ENCODE results near the gene HIPK2. TPM values are rescaled to one million over a fixed set of nuclear protein-coding genes. Genes with fewer than 3 reads are reported as not detected.

The HIPK2 gene
- 40.3 and 43.8 TPM in 2 replicates for total RNA-seq
- 8.9 and 9.0 TPM in 2 replicates for polyA plus RNA-seq
- 12.7 and 15.0 TPM in 2 replicates for polyA plus RNA-seq (2011; cell fraction: cytosol; rRNA removed)
- 23.5 and 25.3 TPM in 2 replicates for polyA plus RNA-seq (2011; cell fraction: nucleus; rRNA removed)
- 9.0 and 12.6 TPM in 2 replicates for polyA plus RNA-seq (2012)
- 28.5 and 31.7 TPM in 2 replicates for polyA minus RNA-seq
- polyA minus RNA-seq (2011; cell fraction: cytosol; rRNA and poly(A)+ RNA removed), result 4.3 TPM
- polyA minus RNA-seq (2011; cell fraction: nucleus; rRNA and poly(A)+ RNA removed), result 32.3 and 33.9 TPM in 2 replicates
- percentile 84 among the genes with signal in this experiment for Bru-seq, nascent RNA
- percentile 90 among the genes with signal in this experiment for BruChase-seq, experiment 1, labeled RNA remaining after a 6-hour chase
- BruChase-seq, experiment 2, labeled RNA remaining after a 2-hour chase, result percentile 82 among the genes with signal in this experiment
- long read RNA-seq, partial matches to known transcripts, result 3 of 26 reads
- long read RNA-seq, other reads (novel, unspliced or antisense), result 23 of 26 reads

GRCh38 chr7:139777948-139778841 lies at the start of gene HIPK2:
Gene HIPK2 (minus strand): TSS chr7:139777998. CDS start chr7:139777623, 375 bp downstream.
- Histone ChIP-seq H3K79me2 (ENCODE audit: control insufficient read depth, insufficient read depth, low read length) (peaks cover 44% of the 10 kb centered on the region), H3K4me3 (replicated peaks in 1 of 3; ENCODE audit: insufficient read depth in 1 of 3, low read depth in 1 of 3, low read length in 3 of 3) (peak within 1 kb of the TSS; percentile 70 to 99 (median 96)), H2AFZ (ENCODE audit: low read depth, low read length) (peak within 1 kb of the TSS; percentile 82), H3K9ac (replicated peaks; ENCODE audit: extremely low read depth, insufficient read depth, low read length) (peak within 1 kb of the TSS; percentile 84), H3K36me3 (ENCODE audit: control insufficient read depth in 2 of 2, extremely low read depth in 1 of 2, insufficient read depth in 2 of 2, low read length in 2 of 2) (no peaks in the 10 kb centered on the region), H3K9me1 (replicated peaks; ENCODE audit: control insufficient read depth, extremely low read depth, insufficient read depth, low read length) (no peaks in the 10 kb centered on the region), H3K27ac (ENCODE audit: insufficient read depth, low read depth, low read length) (peak within 1 kb of the TSS; percentile 74), H3K27me3 (ENCODE audit: control insufficient read depth in 2 of 2, insufficient read depth in 2 of 2, low read length in 2 of 2) (no peaks in the 10 kb centered on the region), H3K4me1 (ENCODE audit: control insufficient read depth, extremely low read depth, insufficient read depth, low read length) (peaks cover 23% of the 10 kb centered on the region), H3K9me3 (replicated peaks; ENCODE audit: control insufficient read depth, insufficient read depth, low read length) (no peaks in the 10 kb centered on the region), H4K20me1 (replicated peaks; ENCODE audit: control insufficient read depth, extremely low read depth, insufficient read depth, low read length) (no peaks in the 10 kb centered on the region), H3K4me2 (ENCODE audit: insufficient read depth, low read length) (peak within 1 kb of the TSS; percentile 97)
- FAIRE-seq (no peak), DNase-seq (ENCODE audit: low read depth, low spot score) (peak; percentile 51)
- POLR2A ChIA-PET, result interaction anchor here (0.6 kb wide), 1 partner anchor 228 kb away, joined by 7 read pairs; no protein-coding TSS in a partner anchor
- TF ChIP-seq POLR2AphosphoS5 (IDR thresholded peaks at IDR 0.05; ENCODE audit: insufficient read depth, low read depth, low read length), result peak; percentile 35
- TF ChIP-seq MAX (IDR thresholded peaks at IDR 0.05; ENCODE audit: insufficient read depth, insufficient read length), result no peak
- BruUV-seq (replicated peaks), result no TSS peak
- intact Hi-C loops (cut with micrococcal nuclease) (loop anchor here (2.0 to 5.0 kb wide), 3 partner anchors 45 to 276 kb away; no protein-coding TSS in a partner anchor), dilution Hi-C loops (cut with MboI; ENCODE audit: extremely low pct_ligation_motif_present, low sequenced_read_pairs) (no loop called here)
- CTCF ChIA-PET, result interaction anchor here (0.6 to 3.4 kb wide), 9 partner anchors 34 to 225 kb away, joined by 3 to 47 read pairs (median 6); no protein-coding TSS in a partner anchor

- intact Hi-C loops (cut with micrococcal nuclease) (loop anchor here (2.0 kb wide), 1 partner anchor 180 kb away; no protein-coding TSS in a partner anchor), dilution Hi-C loops (cut with MboI; ENCODE audit: extremely low pct_ligation_motif_present, low sequenced_read_pairs) (no loop called here)
Measured at GRCh38 chr7:139827042-139827441, 49.2 kb upstream of the HIPK2 start.

More at GRCh38 chr7:139827042-139827441, 49.2 kb upstream of the HIPK2 start:
- DNase-seq (ENCODE audit: low read depth, low spot score), result no peak
- CTCF ChIA-PET, result interaction anchor here (1.0 kb wide), 1 partner anchor 208 kb away, joined by 4 read pairs; no protein-coding TSS in a partner anchor
- Histone ChIP-seq H3K27ac (ENCODE audit: insufficient read depth, low read depth, low read length) (no peak overlapping the region), H3K9ac (replicated peaks; ENCODE audit: extremely low read depth, insufficient read depth, low read length) (no peak overlapping the region), H3K9me3 (replicated peaks; ENCODE audit: control insufficient read depth, insufficient read depth, low read length) (no peaks in the 10 kb centered on the region), H4K20me1 (replicated peaks; ENCODE audit: control insufficient read depth, extremely low read depth, insufficient read depth, low read length) (no peaks in the 10 kb centered on the region), H3K27me3 (ENCODE audit: control insufficient read depth in 2 of 2, insufficient read depth in 2 of 2, low read length in 2 of 2) (peaks cover 3 to 14% of the 10 kb centered on the region in 2 experiments), H3K4me3 (replicated peaks in 1 of 3; ENCODE audit: insufficient read depth in 1 of 3, low read depth in 1 of 3, low read length in 3 of 3) (no peak overlapping the region), H3K79me2 (ENCODE audit: control insufficient read depth, insufficient read depth, low read length) (no peaks in the 10 kb centered on the region), H3K4me1 (ENCODE audit: control insufficient read depth, extremely low read depth, insufficient read depth, low read length) (peaks cover 12% of the 10 kb centered on the region), H2AFZ (ENCODE audit: low read depth, low read length) (no peak overlapping the region), H3K9me1 (replicated peaks; ENCODE audit: control insufficient read depth, extremely low read depth, insufficient read depth, low read length) (no peaks in the 10 kb centered on the region), H3K36me3 (ENCODE audit: control insufficient read depth in 2 of 2, extremely low read depth in 1 of 2, insufficient read depth in 2 of 2, low read length in 2 of 2) (no peaks in the 10 kb centered on the region), H3K4me2 (ENCODE audit: insufficient read depth, low read length) (no peak overlapping the region)
- POLR2A ChIA-PET, result interaction anchor here (0.6 kb wide), 1 partner anchor 271 kb away, joined by 6 read pairs; no protein-coding TSS in a partner anchor
- FAIRE-seq, result no peak
- TF ChIP-seq MAX (IDR thresholded peaks at IDR 0.05; ENCODE audit: insufficient read depth, insufficient read length) (no peak), POLR2AphosphoS5 (IDR thresholded peaks at IDR 0.05; ENCODE audit: insufficient read depth, low read depth, low read length) (no peak), GATA2 (IDR thresholded peaks at IDR 0.05; ENCODE audit: insufficient read depth, insufficient read length, low read depth, low read length) (no peak), JUN (IDR thresholded peaks at IDR 0.05; ENCODE audit: borderline replicate concordance, insufficient read depth, insufficient read length, low read depth) (no peak), EZH2 (IDR thresholded peaks at IDR 0.05; ENCODE audit: borderline replicate concordance, low read depth, low read length, severe bottlenecking) (no peak), CTCF (IDR thresholded peaks at IDR 0.05; ENCODE audit: extremely low read depth in 1 of 2, insufficient read depth in 1 of 2, low read depth in 1 of 2, low read length in 2 of 2) (no peak), MYC (IDR thresholded peaks at IDR 0.05; ENCODE audit: low read depth, low read length) (no peak), POLR2A (IDR thresholded peaks at IDR 0.05; ENCODE audit: low read depth, low read length) (no peak), FOS (IDR thresholded peaks at IDR 0.05; ENCODE audit: borderline replicate concordance, insufficient read depth, low read length) (no peak)
- BruUV-seq (replicated peaks), result no TSS peak

Data from endothelial cell of umbilical vein (primary cell).